ENCODE data around the gene ZFP91. TPM values are rescaled to one million over a fixed set of nuclear protein-coding genes. Genes with fewer than 3 reads are reported as not detected.
A peak's percentile ranks its signal among the peaks of the same experiment; 100 is the strongest.

ZFP91 gene
- total RNA-seq, 1 donor from 2014 or later = 63.1 TPM

DNA sequence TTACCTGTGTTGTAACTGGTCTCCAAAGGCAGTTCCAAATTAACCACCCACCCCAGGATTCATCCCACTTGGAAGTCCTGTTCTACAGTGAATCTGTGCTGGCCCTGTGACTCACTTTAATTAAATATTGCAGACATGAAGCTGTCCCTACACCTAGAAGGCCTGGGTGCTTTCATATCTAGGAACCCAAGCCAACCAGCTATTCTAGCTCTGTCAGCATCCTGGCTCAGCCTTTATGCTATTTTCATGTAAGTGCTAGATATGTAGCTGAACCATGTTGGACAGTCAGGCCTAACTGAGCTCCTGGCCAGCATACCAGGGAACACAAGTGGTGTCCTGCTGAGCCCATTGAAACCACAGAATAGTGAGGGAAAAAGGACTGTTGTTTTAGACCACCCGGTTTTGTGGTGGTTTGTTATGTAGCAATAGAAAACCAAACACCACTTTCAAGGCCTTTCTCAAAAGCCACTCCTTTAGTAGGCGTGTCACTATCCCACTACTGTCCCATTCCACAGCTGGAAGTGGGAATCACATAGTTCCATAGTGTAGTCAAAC is 73.9 kb downstream of the ZFP91 start:
- no peak for DNase-seq (ENCODE audit: low spot score)
- intact Hi-C loops (cut with DNase I) = no loop called here

DNA sequence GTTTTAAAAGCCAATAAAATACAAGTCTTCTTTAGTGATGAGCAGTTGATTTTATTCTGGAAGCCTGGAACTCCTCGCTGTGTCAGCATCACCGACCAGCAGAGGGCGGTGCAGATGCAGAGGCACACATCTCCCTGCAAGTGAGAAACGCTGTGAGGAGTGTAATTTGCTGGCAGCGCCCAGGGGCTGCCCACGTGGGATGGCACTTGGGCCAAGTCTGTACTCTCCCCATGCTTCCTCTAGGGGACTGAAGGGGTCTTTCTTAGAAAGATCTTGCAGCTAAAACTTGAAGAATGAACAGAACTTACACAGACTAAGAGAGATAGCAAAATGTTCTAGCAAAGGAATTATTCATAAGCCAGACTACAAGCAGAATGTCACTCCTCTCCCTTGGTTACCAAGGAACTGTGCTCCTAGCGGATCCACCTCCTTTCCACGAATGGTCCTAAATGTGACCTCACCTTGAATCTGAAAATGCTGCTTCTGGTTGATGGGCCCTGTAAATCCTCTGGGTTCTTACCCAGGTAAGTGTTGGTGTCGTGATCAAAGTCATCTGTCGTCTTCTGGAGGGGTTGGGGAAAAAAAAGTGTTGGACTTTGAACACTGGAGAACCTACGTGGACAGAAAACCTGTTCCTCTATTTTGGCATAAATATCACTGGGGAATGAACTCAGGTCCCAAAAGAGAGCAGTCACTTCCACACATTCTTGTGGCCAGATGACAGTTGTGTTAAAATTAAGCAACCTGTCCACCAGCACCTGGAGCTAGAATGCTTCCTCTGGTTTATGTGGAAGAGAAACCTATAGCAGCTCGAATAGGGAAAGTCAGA is 75.4 kb downstream of the ZFP91 start:
- intact Hi-C loops (cut with DNase I) = no loop called here
- peak; percentile 82 for DNase-seq (ENCODE audit: low spot score)

DNA sequence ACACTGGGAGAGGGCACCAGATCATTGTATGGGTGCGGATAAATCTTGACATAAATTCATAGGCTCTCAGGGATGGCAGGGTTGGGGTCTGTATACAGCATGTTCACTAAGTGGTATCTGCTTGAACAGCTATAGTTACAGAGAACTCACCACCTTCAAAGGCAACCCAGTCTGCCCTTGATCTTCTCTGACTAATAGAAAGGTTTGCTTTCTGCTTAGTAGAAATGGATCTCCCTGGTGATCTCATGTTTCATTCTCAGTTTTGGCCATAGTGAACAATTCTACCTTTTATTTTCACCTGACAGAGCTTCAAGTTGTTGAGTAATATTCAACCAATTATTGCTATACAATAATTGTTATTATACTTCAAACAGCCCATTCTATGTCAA is 76.0 kb downstream of the ZFP91 start:
- intact Hi-C loops (cut with DNase I) = no loop called here
- DNase-seq (ENCODE audit: low spot score) = no peak

DNA sequence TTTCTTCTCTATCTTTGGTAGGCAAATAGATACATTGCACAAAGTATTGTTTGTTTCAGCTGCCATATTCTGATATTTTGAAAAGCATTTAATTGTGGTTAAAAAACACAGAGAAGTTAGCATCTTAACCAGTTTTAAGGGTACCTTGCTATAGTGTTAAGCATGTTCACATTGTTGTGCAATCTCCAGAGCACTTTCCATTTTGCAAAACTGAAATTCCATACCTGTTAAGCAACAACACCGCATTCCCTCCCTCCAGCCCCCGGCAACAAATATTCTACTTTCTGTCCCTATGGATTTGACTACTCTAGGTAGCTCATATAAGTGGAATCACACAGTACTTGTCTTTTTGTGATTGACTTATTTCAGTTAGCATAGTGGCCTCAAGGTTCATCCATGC is 77.5 kb downstream of the ZFP91 start:
- intact Hi-C loops (cut with DNase I) = no loop called here

DNA sequence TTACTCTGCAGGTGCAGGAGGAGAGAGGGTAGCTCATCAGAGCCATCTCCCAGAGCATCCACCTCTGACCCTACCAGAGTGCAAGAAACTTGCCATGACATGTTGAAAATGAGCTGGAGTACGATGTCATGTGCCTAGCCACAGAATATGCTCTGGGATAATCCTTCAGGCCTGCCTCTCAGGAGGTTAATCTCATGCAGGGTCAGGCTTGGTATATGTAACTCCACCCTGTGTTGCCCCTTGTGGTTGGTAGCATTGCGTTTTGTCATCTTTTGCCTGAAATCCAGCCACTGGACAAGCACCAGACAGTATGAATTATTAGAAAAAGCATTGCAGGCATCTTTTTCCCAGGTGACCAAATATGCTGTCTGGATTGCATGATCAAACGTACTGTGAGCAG is 79.8 kb downstream of the ZFP91 start:
- DNase-seq (ENCODE audit: low spot score) = no peak
- intact Hi-C loops (cut with DNase I) = no loop called here

More for the DNA sequence above, 77.5 kb downstream of the ZFP91 start:
- DNase-seq (ENCODE audit: low spot score) = no peak

DNA sequence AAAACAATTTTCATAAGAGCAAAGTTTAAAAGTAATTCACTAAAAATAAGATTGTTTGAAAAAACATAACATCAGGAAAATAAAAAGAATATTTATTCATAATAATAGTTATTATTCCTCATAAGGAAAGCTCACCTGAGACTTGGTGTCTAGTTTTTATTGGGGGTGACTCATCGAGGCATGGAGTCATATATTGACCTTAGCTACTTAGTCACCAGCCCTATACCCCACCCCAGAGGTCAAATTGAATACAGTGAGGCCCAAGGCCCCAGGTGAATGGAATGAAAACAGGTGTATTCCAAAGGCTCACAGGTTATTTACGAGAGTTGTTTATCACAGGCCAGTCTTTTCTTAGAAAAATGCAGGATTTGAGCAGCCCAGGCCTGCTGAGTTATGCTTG is 80.5 kb downstream of the ZFP91 start:
- no peak for DNase-seq (ENCODE audit: low spot score)
- intact Hi-C loops (cut with DNase I) = no loop called here

DNA sequence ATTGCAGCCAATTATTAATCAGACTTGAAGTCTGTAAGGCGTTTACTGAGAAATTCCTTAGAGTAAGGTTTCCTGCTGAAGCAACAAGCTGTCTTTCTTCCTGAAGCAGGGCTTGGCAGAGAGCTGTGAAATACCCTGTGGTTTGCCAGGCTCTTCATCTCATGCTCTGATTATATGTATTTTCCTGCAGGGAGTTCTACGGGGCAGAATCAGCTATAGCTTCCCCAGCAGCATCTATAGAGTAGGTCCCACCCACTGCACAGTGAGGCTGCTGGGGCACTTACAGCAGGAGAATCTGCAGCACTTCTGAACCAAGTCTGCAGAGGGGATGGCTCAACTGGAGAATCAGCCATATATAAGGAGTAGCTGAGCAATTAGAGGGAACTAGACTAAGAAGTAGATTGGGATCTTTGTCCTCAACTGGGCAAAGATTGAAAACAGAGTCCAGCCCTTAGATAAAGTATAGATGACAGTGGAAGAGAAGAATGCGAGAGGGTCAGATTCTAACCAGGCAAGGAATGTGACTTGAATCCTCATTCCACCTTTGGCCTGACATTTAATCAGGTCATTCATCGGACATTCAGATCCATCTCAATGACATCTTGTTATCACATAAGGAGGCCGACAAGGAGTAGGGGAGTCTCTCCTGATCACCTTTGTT is 81.2 kb downstream of the ZFP91 start:
- intact Hi-C loops (cut with DNase I) = no loop called here

More for the DNA sequence above, 81.2 kb downstream of the ZFP91 start:
- no peak for DNase-seq (ENCODE audit: low spot score)

Other genes starting within 250 kb of the ZFP91 start
- gene OR5B17, start 220.0 kb upstream of the ZFP91 start, total RNA-seq = not detected
- not detected for gene OR5B3, start 172.2 kb upstream of the ZFP91 start, total RNA-seq
- not detected for gene OR5B2, start 150.9 kb upstream of the ZFP91 start, total RNA-seq
- gene OR5B12, start 136.8 kb upstream of the ZFP91 start, total RNA-seq = not detected
- not detected for gene OR5B21, start 71.0 kb upstream of the ZFP91 start, total RNA-seq
- gene LPXN, start 3.2 kb upstream of the ZFP91 start, total RNA-seq = 4.4 TPM
- gene CNTF, start 43.6 kb downstream of the ZFP91 start, total RNA-seq = 1.3 TPM
- 0.22 TPM for gene GLYAT, start 152.9 kb downstream of the ZFP91 start, total RNA-seq